Stomach (tissue), 4 donors: ENCODE measurements around the gene CNN2.

ENCODE experiments used
- POLR2A ChIP-seq, 4 donors: fragments of 450-650 bp; IDR thresholded peaks; one replicate each; pipeline ENCODE4 v1.6.1; 2016; ENCODE audit warnings: antibody characterized with exemption in 4 of 4, control low read depth in 2 of 4, mild to moderate bottlenecking in 1 of 4, moderate library complexity in 1 of 4
- POLR2AphosphoS5 ChIP-seq, 3 donors: sonication (generic); formaldehyde crosslinking; IDR thresholded peaks; one replicate each; pipeline ENCODE4 v1.6.1; 2016; ENCODE audit warnings: antibody characterized with exemption in 3 of 3
- TF ChIP-seq, protein P1 (sequence below), 7 experiments: fragments of 450-650 bp in 4 of 7; fragments of 200-600 bp in 3 of 7; sonication (generic) in 3 of 7; IDR thresholded peaks; one replicate each; pipeline ENCODE4 v1.5.1; 2016 to 2019; ENCODE audit warnings: antibody characterized with exemption in 7 of 7, control low read depth in 2 of 7, mild to moderate bottlenecking in 1 of 7

GRCh38 chr19:984165-984967 lies 42.0 kb upstream of the CNN2 start, which contains the start of gene WDR18:
- TF ChIP-seq, protein P1, sequence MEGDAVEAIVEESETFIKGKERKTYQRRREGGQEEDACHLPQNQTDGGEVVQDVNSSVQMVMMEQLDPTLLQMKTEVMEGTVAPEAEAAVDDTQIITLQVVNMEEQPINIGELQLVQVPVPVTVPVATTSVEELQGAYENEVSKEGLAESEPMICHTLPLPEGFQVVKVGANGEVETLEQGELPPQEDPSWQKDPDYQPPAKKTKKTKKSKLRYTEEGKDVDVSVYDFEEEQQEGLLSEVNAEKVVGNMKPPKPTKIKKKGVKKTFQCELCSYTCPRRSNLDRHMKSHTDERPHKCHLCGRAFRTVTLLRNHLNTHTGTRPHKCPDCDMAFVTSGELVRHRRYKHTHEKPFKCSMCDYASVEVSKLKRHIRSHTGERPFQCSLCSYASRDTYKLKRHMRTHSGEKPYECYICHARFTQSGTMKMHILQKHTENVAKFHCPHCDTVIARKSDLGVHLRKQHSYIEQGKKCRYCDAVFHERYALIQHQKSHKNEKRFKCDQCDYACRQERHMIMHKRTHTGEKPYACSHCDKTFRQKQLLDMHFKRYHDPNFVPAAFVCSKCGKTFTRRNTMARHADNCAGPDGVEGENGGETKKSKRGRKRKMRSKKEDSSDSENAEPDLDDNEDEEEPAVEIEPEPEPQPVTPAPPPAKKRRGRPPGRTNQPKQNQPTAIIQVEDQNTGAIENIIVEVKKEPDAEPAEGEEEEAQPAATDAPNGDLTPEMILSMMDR (IDR thresholded peaks at IDR 0.05): peak in 1 of 7 experiments; percentile 41
- TF ChIP-seq POLR2AphosphoS5 (IDR thresholded peaks at IDR 0.05) (peak; percentile 89 to 94 (median 90)), POLR2A (IDR thresholded peaks at IDR 0.05) (peak in 1 of 4 donors; percentile 10)
